Peyer's patch (tissue), 4 donors: ENCODE results near the gene TNRC6B. TPM values are rescaled to one million over a fixed set of nuclear protein-coding genes. Genes with fewer than 3 reads are reported as not detected.

Experiments used
- DNase-seq, 3 donors: peaks; one replicate each; pipeline ENCODE4 v3.0.0-alpha.2; 2017 to 2019
- H3K27ac ChIP-seq, 4 donors: fragments of 200-600 bp; sonication (generic); one replicate each; pipeline ENCODE4 v1.5.1; 2016 to 2019
- H3K27me3 ChIP-seq, 2 donors: fragments of 200-600 bp; sonication (generic); one replicate each; pipeline ENCODE4 v1.5.1; 2019
- H3K36me3 ChIP-seq, 3 donors: fragments of 200-600 bp; sonication (generic); one replicate each; pipeline ENCODE4 v1.5.1; 2016 to 2019
- H3K4me1 ChIP-seq, 4 donors: fragments of 200-600 bp; sonication (generic); one replicate each; pipeline ENCODE4 v1.5.1; 2016 to 2019
- H3K4me3 ChIP-seq, 4 donors: fragments of 200-600 bp; sonication (generic); 1 replicate in 3 of 4; 2 replicates in 1 of 4; pipeline ENCODE4 v1.5.1; 2016 to 2019; ENCODE audit warnings: mild to moderate bottlenecking in 1 of 4
- H3K9me3 ChIP-seq, 4 donors: fragments of 200-600 bp; sonication (generic); one replicate each; pipeline ENCODE4 v1.5.1; 2016 to 2019; ENCODE audit warnings: mild to moderate bottlenecking in 1 of 4
- POLR2A ChIP-seq, 2 donors: fragments of 450-650 bp; IDR thresholded peaks; one replicate each; pipeline ENCODE4 v1.5.1; 2017; ENCODE audit warnings: antibody characterized with exemption in 2 of 2, mild to moderate bottlenecking in 2 of 2, moderate library complexity in 2 of 2
- total RNA-seq, 4 donors: library from RNA; depleted of rRNA; stranded (reverse); fragments of >200 nt; gene quantifications; one replicate each; pipeline ENCODE4 v1.1.0, GENCODE V29; 2016
- TF ChIP-seq, protein P1 (sequence below), 6 experiments: fragments of 450-650 bp in 4 of 6; fragments of 200-600 bp in 2 of 6; sonication (generic) in 1 of 6; IDR thresholded peaks; one replicate each; pipeline ENCODE4 v1.5.1; 2017 to 2019; ENCODE audit warnings: antibody characterized with exemption in 6 of 6, mild to moderate bottlenecking in 3 of 6, moderate library complexity in 1 of 6

The TNRC6B gene
- total RNA-seq, 4 donors from 2014 or later, result 43.6 to 169 (median 54.0) TPM

- TF ChIP-seq, protein P1, sequence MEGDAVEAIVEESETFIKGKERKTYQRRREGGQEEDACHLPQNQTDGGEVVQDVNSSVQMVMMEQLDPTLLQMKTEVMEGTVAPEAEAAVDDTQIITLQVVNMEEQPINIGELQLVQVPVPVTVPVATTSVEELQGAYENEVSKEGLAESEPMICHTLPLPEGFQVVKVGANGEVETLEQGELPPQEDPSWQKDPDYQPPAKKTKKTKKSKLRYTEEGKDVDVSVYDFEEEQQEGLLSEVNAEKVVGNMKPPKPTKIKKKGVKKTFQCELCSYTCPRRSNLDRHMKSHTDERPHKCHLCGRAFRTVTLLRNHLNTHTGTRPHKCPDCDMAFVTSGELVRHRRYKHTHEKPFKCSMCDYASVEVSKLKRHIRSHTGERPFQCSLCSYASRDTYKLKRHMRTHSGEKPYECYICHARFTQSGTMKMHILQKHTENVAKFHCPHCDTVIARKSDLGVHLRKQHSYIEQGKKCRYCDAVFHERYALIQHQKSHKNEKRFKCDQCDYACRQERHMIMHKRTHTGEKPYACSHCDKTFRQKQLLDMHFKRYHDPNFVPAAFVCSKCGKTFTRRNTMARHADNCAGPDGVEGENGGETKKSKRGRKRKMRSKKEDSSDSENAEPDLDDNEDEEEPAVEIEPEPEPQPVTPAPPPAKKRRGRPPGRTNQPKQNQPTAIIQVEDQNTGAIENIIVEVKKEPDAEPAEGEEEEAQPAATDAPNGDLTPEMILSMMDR (IDR thresholded peaks at IDR 0.05), result peak in 4 of 6 experiments; percentile 6 to 44 (median 22)
- peak; percentile 77 to 78 for TF ChIP-seq POLR2A (IDR thresholded peaks at IDR 0.05)
Measured at GRCh38 chr22:40346185-40347118, 168.7 kb downstream of the TNRC6B start, which contains the start of gene ADSL. ADSL (plus strand) TSS chr22:40346500; CDS start chr22:40346559, 59 bp downstream.

DNA sequence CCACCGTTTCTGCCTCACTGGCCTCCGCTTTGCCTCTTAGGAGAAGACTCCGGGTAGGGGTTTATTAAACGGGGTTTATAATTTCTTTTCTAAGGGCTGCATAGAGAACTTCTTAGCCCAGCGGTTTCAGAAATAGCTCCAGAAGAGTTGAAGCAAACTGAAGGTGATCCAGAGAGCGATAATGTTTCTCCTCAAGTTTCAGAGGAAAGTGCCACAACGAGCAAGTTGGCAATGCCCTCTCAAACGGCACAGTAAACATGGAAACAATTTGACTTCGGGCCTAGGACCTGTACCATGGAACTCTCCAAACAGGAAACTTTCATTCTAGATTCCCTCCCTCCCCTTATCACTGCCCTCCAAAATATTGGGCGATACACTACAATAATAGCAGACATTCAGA is 169.6 kb downstream of the TNRC6B start:
- Histone ChIP-seq H3K27me3 (no peaks in the 10 kb centered on the region), H3K36me3 (peaks cover 0 to 32% (median 0%) of the 10 kb centered on the region in 3 donors), H3K9me3 (no peaks in the 10 kb centered on the region), H3K27ac (peak overlapping the region; percentile 79 to 94 (median 88)), H3K4me1 (peaks cover 0 to 20% (median 13%) of the 10 kb centered on the region in 4 donors), H3K4me3 (peak overlapping the region; percentile 61 to 87 (median 76))
- TF ChIP-seq, protein P1 (IDR thresholded peaks at IDR 0.05), result no peak
- no peak for TF ChIP-seq POLR2A (IDR thresholded peaks at IDR 0.05)
- DNase-seq, result no peak

More at GRCh38 chr22:40346185-40347118, 168.7 kb downstream of the TNRC6B start, which contains the start of gene ADSL:
- Histone ChIP-seq H3K4me1 (peaks cover 0 to 20% (median 13%) of the 10 kb centered on the region in 4 donors), H3K27ac (peak within 1 kb of the TSS; percentile 79 to 94 (median 88)), H3K27me3 (no peaks in the 10 kb centered on the region), H3K9me3 (no peaks in the 10 kb centered on the region), H3K36me3 (peaks cover 0 to 24% (median 0%) of the 10 kb centered on the region in 3 donors), H3K4me3 (peak within 1 kb of the TSS; percentile 61 to 87 (median 76))
- peak; percentile 89 to 95 (median 95) for DNase-seq

DNA sequence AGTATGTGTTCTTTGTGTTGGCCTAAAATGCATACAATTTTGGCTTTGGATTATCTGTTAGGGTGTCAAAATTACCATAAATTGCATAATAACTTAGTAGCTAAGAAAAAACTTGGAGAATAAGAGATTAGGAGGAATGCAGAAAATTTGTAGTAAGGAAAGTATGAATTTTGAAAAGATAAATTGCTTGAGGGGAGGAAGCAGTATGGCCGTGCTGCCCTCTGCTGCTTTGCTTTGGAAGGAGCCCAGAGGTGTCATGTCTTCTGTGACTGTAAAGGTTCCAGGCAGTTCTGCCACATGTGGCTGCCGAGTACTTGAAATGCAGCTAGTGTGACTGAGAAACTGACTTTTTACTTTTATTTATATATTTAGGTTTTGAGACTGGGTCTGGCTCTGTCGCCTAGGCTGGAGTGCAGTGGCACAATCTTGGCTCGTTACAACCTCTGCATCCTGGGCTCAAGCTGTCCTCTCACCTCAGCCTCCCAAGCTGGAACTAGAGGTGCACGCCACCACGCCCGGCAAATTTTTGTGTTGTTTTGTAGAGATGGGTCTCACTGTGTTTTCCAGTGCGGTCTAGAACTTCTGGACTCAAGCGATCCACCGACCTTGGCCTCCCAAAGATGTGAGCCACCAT is 170.4 kb downstream of the TNRC6B start:
- no peak for TF ChIP-seq POLR2A (IDR thresholded peaks at IDR 0.05)
- TF ChIP-seq, protein P1 (IDR thresholded peaks at IDR 0.05), result peak; percentile 21 to 76 (median 67)
- DNase-seq, result peak in 2 of 3 donors; percentile 58 to 82
- no peak overlapping the region for H3K4me3 ChIP-seq
- peaks cover 0 to 41% (median 0%) of the 10 kb centered on the region in 3 donors for H3K36me3 ChIP-seq
- H3K9me3 ChIP-seq, result no peaks in the 10 kb centered on the region
- peaks cover 0 to 20% (median 13%) of the 10 kb centered on the region in 4 donors for H3K4me1 ChIP-seq
- H3K27me3 ChIP-seq, result no peaks in the 10 kb centered on the region
- H3K27ac ChIP-seq, result peak overlapping the region in 1 of 4 donors; percentile 94

DNA sequence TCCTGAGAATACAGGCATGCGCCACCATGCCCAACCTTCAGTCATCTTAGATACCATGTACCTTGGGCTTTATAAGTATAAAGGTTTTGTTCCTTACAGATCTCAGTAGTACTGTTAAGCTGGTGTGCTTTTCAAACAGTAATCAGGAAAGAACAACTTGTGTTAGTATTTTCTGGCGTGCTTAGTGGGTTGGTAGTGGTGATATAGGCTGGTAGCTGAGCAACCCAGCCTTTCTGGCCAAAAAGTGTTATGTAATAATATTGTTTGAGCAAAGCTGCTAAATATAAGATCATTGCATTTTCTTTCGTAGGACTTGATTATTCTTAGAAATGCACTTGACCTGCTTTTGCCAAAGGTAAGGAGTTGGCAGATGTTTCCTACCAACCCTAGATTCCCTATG is 175.0 kb downstream of the TNRC6B start:
- H3K36me3 ChIP-seq, result peaks cover 0 to 77% (median 0%) of the 10 kb centered on the region in 3 donors

DNA sequence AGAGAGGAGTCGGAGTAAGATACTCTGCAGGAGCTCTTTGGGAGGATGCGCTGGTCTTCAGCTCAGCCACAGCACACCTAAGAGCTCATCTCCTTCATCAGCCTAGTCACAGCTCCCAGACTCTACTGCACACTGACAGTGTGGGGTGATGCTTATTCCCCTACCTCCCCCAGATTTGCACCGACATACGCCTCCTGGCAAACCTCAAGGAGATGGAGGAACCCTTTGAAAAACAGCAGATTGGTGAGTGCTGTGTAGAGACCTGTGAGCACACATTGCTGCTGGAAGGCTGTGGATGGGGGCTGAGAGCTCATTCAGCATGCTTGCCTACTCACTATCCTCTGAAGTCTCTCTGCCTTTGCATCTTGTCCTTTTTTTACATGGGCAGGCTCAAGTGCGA is 183.4 kb downstream of the TNRC6B start:
- Histone ChIP-seq H3K27ac (no peak overlapping the region), H3K4me1 (no peaks in the 10 kb centered on the region), H3K36me3 (peaks cover 3 to 93% (median 4%) of the 10 kb centered on the region in 3 donors), H3K9me3 (no peaks in the 10 kb centered on the region), H3K4me3 (no peak overlapping the region), H3K27me3 (no peaks in the 10 kb centered on the region)
- DNase-seq, result no peak
- TF ChIP-seq, protein P1 (IDR thresholded peaks at IDR 0.05), result no peak
- TF ChIP-seq POLR2A (IDR thresholded peaks at IDR 0.05), result no peak

More for the DNA sequence above, 175.0 kb downstream of the TNRC6B start:
- no peaks in the 10 kb centered on the region for H3K9me3 ChIP-seq
- H3K4me1 ChIP-seq, result peaks cover 0 to 12% (median 5%) of the 10 kb centered on the region in 4 donors
- H3K27ac ChIP-seq, result no peak overlapping the region
- no peak overlapping the region for H3K4me3 ChIP-seq
- no peaks in the 10 kb centered on the region for H3K27me3 ChIP-seq
- TF ChIP-seq, protein P1 (IDR thresholded peaks at IDR 0.05), result no peak
- TF ChIP-seq POLR2A (IDR thresholded peaks at IDR 0.05), result no peak
- no peak for DNase-seq
